GM19438 (cell line): Measurements from ENCODE around the gene RYR1.
"Not testable (repeated sequence)": the region's sequence is repeated elsewhere in the genome, so short reads cannot be mapped to it uniquely, and the experiment has no call there.

Experiments
- ATAC-seq: cut with Tn5 transposase; IDR thresholded peaks from one replicate; pipeline ENCODE4 v1.9.1; 2021; ENCODE audit warnings: low read depth; ENCODE audit not compliant: unreplicated experiment

RYR1 gene

DNA sequence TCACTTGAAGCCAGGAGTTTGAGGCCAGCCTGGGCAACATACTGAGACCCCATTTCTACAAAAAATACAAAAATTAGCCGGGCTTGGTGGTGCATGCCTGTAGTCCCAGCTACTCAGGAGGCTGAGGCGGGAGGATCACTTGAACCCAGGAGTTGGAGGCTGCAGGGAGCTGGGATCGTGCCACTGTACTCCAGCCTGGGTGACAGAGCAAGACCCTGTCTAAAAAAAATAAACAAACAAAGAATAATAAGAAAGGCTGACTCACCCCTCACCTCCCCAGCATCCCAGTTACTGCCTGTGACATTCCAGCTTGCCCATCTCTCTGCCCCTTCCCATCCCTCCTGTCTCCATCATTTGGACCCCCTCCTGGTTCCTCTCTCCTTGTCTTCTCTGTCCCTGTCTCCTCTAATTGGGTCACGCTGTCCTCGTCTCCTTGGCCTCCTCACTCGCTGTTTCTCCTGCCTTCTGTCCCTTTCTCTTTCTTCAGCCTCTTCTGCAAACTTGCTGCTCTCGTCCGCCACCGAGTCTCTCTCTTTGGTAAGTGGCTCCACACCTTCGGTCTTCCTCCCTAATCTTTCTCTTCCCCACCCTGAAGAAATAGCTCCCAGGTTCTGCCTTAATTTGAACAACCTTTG is 77.7 kb downstream of the RYR1 start:
- no peak for ATAC-seq

DNA sequence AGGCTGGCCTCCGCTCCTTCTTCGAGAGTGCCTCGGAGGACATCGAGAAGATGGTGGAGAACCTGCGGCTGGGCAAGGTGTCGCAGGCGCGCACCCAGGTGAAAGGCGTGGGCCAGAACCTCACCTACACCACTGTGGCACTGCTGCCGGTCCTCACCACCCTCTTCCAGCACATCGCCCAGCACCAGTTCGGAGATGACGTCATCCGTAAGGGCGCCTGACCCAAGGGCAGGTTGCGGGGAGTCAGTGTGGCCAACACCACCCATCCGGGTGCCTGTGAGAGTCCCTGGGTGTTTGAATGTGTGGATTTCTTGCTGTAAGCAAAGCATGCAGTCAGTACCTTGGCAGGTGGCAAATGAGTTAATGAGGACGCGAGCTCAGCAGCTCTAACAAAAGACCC is 78.8 kb downstream of the RYR1 start:
- no peak for ATAC-seq

DNA sequence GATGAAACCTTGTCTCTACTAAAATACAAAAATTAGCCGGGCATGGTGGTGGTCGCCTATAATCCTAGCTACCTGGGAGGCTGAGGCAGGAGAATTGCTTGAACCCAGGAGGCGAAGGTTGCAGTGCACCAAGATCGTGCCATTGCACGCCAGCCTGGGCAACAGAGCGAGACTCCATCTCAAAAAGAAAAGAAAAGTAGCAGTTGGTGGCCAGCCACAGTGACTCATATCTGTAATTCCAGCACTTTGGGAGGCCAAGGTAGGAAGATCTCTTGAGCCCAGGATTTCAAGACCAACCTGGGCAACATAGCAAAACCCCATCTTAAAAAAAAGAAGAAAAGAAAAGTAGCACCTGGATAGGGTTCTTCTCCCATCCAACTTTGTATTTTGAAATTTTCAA is 79.7 kb downstream of the RYR1 start:
- not testable (repeated sequence) for ATAC-seq

DNA sequence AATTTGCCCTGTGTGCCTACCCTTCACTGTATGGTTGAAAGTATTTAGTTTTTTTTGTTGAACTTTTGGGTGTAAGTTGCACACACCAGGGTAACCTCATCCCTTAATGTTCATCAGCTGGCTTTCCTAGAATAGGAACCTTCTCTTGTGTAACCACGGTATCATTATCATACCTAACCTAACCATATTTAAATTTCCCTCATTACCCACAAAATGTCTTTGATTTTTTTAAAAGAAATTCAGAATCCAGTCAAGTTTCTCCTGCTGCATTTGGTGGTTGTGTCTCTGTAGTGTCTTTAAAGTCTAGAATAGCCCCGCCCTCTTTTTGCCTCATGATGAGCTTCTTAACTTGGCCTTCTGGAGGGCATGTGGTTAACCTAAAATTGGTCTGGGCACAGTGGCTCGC is 80.3 kb downstream of the RYR1 start:
- no peak for ATAC-seq

DNA sequence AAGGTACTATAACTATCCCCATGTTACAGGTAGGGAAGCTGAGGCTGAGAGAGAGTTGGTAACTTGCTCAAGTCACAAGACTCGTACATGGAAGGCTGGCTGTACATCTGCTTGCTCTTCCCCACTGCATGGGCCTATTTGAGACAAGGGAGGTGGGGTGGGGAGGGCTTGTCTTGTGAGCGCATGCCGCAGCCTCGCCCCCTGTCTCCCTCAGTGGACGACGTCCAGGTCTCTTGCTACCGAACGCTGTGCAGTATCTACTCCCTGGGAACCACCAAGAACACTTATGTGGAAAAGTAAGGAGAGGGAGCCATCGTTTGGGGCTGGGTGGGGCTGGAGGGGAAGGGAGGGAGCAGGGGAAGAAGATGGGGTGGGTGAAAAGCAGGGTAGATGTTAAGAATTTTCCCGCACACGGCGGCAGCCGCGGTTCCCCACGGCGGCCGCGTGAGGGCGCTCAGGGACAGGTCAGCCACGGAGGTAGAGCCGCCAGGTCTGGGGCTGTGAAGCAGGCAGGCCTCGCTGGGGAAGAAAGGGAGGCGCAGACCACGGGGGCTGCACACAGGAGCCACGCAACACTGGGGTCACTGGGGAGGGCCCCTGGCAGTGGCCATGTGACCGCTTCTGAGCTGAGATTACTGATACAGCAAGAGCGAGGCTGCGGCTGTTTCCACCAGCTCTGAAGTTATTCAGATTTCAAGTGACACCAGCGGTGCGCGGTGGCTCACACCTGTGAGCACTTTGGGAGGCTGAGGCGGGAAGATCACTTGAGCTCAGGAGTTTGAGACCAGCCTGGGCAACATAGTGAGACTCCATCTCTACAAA is 81.5 kb downstream of the RYR1 start:
- no peak for ATAC-seq

DNA sequence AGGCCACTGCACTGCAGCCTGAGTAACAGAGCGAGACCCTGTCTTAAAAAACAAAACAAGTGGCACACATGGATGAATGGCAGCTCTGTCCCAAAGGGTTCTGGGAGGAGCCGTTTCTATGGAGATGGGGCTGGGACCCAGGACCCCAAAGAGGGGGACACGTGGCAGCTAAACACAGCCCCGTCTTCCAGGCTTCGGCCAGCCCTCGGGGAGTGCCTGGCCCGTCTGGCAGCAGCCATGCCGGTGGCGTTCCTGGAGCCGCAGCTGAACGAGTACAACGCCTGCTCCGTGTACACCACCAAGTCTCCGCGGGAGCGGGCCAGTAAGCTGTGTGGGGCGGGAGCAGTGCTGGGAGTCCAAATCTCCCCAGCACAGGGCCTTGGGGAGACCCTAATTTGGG is 82.4 kb downstream of the RYR1 start:
- ATAC-seq, result no peak

DNA sequence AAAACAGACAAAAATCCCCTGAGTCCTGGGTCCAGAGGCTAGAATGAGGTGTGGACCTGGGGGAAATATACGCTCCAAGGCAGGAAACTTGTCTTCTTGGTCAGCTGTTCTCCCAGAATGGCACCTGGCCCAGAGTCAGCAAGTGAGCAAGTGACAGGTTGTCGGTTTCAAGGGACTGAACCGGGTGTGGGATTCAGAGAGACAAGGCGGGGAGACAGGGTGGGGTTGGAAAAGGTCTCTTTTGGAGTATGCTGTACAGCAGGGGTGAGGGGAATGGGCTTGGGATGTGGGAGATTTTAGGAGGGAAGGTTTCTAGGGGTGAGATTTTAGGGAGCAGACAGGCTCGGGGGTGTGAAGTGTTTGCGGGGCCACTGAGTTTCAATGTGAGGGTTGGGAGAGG is 83.3 kb downstream of the RYR1 start:
- ATAC-seq, result no peak

DNA sequence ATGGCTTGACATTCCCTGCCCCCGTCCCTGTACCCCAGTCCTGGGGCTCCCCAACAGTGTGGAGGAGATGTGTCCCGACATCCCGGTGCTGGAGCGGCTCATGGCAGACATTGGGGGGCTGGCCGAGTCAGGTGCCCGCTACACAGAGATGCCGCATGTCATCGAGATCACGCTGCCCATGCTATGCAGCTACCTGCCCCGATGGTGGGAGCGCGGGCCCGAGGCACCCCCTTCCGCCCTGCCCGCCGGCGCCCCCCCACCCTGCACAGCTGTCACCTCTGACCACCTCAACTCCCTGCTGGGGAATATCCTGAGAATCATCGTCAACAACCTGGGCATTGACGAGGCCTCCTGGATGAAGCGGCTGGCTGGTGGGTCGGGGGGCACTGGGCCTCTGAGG is 83.8 kb downstream of the RYR1 start:
- ATAC-seq, result no peak

DNA sequence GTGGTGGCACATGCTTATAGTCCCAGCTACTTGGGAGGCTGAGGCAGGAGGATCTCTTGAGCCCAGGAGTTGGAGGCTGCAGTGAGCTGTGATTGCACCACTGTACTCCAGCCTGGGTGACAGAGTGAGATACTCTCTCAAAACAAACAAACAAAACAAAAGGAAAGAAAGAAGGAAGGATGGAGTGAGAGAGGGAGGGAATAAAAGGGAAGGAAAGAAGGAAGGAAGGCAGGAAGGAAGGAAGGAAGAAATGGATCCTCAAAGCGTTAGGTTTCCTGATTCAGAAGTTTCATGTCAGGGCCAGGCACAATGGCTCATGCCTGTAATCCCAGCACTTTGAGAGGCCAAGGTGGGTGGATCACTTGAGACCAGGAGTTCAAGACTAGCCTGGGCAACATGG is 84.5 kb downstream of the RYR1 start:
- ATAC-seq, result not testable (repeated sequence)

DNA sequence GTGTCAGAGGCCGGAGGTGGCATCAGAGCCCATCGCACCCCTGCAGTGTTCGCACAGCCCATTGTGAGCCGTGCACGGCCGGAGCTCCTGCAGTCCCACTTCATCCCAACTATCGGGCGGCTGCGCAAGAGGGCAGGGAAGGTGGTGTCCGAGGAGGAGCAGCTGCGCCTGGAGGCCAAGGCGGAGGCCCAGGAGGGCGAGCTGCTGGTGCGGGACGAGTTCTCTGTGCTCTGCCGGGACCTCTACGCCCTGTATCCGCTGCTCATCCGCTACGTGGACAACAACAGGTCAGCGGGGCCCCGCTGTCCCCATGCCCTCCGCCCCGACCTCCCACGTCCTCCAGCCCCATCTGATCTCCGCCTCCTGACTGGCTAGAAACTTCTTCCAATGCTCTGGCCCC is 85.7 kb downstream of the RYR1 start:
- no peak for ATAC-seq

DNA sequence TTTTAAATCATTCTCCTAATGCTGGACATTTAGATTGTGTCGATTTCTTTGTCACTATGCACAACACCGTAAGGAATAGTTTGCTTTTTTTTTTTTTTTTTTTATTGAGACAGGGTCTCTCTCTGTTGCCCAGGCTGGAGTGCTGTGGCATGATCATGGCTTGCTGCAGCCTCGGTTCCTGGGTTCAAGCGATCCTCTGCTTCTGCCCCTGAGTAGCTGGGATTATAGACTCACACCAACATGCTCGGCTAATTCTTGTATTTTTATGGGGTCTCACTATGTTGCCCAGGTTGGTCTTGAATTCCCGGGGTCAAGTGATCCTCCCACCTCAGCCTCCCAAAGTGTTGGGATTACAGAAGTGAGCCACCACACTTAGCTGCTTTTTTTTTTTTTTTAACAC is 86.5 kb downstream of the RYR1 start:
- no peak for ATAC-seq

DNA sequence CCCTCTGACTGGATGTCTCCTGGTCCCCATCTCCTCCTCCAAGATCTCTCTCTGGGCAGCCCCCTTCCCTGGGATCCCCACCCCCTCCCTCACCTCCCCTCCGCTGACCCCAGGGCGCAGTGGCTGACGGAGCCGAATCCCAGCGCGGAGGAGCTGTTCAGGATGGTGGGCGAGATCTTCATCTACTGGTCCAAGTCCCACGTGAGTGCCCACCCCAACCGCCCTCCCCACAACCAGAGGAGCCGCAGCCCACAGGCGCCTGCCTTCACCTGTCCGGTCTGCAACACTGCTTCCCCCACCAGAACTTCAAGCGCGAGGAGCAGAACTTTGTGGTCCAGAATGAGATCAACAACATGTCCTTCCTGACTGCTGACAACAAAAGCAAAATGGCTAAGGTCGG is 89.4 kb downstream of the RYR1 start:
- no peak for ATAC-seq

DNA sequence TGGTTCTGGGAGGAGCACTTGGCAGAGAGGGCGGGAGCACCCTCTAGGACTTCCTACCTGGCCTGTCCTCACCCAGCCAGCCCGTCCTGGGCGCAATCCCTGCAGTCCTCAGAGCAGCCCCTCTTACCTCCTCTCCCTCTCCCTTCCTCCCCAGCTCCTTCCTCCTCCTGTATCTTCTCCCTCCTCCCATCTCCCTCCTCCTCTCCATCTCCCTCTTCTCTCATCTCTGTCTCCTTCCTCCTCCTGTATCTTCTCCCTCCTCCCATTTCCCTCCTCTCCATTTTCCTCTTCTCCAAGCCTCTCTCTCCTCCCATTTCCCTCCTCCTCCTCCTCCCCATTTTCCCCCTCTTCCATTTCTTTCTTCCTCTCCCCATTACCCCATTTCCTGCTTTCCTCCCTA is 89.8 kb downstream of the RYR1 start:
- no peak for ATAC-seq

DNA sequence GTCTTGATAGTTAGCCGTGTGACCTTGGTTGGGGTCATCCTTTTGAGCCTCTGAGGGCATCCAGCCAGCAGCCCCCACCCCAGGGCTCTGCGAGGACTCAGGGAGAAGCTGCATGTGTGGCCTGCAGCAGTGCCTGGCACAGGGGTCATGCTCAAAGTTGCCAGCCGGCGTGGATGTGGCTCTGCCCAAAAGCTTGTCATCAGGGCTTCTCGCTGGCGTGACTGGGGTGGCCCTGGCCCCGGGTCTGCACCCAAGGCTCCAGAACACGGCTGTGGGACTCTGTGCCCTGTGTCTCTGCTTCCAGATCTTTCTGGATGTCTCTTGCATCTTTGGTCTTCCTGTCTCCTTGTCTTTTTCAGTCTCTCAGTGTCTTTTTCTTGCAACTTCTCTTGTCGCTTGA is 90.9 kb downstream of the RYR1 start:
- ATAC-seq, result no peak

DNA sequence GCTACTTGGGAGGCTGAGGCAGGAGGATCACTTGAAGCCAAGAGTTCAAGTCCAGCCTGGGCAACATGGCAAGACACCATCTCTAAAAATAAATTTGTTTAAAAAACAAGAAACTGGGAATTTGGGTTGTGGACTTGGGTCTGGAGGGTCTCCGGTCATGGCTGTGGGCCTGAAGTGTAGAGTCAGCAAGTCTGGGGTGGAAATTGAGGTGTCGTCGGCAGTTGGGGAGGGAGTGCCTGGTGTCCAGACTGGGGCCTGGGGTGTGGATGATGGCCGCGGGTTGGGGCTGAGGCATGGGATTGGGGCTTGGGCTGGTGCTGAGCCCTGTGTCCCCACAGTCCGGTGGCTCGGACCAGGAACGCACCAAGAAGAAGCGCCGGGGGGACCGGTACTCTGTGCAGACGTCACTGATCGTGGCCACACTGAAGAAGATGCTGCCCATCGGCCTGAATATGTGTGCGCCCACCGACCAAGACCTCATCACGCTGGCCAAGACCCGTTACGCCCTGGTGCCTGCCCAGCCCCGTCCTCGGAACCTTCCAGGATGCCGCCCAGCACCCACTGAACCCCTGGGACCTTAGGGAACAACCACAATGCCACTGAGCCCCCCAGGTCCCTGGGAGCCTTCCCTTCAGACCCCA is 91.6 kb downstream of the RYR1 start:
- ATAC-seq, result no peak

DNA sequence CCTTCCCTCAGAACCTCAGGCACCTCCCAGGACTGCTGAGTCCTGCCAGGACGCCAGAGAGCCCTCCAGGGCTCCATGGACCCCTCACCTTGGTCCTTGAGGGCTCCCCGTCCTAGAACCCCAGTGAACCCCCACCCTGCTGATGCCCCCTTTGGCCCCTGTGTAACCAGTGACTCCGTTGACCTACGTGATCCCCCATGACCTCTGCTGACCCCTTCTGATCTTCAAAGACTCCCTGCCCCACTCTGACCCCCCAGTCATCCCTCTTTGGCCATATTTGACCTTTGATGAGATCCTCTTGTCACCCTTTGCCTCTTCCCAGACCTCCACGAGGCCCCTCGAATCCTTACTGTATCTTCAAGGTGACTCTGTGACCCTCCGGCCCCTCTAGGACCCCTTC is 92.9 kb downstream of the RYR1 start:
- no peak for ATAC-seq

DNA sequence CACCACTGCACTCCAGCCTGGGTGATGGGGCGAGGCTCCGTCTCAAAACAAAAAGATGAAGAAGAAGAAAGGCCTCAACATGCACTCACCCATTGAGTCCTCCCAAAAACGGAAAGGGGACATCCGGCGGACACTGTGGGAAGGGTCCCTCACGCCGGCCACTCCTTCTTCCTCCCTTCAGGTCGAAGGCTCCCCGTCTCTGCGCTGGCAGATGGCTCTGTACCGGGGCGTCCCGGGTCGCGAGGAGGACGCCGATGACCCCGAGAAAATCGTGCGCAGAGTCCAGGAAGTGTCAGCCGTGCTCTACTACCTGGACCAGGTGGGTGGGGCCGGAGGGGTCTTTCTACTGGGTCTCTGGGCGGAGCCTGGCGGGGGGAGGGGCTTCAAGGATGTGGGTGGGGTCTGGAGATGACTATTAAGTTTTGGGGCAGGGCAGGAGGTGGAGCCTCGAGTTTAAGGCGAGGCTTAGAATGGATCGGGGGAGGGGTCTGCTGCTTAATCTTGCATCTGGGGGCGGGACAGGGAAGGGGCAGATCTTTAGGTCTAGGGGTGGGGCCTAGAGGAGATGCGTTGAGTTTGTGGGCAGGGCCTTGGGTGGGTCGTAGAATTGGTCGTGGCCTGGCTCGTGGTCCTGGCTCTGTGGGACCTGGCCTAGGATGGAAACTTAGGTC is 94.1 kb downstream of the RYR1 start:
- ATAC-seq, result no peak

DNA sequence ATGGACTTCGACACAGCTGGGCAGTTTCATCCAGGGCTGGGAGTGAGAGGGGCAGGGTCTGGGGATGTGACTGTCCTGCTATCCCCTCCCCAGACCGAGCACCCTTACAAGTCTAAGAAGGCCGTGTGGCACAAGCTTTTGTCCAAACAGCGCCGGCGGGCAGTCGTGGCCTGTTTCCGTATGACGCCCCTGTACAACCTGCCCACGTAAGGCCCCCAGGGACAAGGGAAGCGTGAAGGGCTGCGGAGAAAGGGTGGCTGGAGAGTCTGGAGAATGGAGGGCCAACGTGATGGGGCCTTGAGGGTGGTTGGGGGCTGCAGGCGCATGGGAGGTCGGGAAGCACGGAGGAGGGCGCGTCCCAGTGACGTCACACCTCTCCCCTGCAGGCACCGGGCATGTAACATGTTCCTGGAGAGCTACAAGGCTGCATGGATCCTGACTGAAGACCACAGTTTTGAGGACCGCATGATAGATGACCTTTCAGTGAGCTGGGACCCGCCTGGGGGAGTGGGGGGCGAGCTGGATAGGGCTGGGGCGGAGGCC is 94.8 kb downstream of the RYR1 start:
- ATAC-seq, result no peak

DNA sequence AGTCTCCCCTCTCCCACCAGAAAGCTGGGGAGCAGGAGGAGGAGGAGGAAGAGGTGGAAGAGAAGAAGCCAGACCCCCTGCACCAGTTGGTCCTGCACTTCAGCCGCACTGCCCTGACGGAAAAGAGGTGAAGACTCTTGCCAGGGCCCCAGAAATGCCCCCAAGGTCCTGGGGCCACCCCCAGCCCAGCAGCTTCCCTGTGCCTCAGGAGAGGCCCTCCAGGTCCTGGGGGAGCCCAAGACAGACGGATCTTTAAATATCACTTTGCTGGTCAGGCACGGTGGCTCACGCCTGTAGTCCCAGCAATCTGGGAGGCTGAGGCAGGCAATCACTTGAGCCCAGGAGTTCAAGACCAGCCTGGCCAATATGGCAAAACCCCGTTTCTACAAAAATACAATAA is 95.4 kb downstream of the RYR1 start:
- ATAC-seq, result no peak

DNA sequence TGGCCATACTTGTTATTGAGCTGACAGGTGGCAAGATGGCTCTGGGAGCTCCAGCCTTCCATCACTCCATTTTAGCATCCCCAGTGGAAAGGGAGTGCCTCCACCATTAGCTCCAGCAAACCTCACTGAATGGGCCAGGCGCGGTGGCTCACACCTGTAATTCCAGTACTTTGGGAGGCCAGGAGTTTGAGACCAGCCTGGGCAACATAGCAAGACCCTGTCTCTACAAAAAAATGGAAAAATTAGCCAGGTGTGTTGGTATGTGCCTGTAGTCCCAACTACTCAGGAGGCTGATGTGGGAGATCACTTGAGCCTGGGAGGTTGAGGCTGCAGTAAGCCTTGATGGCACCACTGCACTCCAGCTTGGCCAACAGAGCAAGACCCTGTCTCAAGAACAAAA is 98.0 kb downstream of the RYR1 start:
- no peak for ATAC-seq

DNA sequence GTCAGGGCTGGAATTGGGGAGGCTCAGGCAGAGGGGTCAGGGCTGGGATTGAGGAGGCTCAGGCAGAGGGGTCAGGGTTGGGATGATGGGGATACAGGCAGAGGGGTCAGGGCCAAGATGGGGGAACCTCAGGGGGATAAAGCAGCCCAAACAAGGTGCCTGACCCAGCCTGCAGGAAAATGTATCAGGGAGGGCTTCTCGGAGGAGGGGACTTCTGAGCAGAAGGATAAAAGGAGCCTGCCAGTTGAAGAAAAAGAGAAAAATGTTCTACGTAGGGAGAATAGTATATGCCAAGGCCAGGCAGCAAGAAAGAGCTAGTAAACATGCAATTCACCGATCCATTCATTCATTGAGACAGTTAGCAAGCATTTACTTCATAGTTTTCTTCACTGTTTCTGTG is 99.4 kb downstream of the RYR1 start:
- no peak for ATAC-seq
